ENCODE measurements around the gene CTRL. TPM values are rescaled to one million over a fixed set of nuclear protein-coding genes. Genes with fewer than 3 reads are reported as not detected.

The CTRL gene
- total RNA-seq, 2 experiments from 2014 or later: 4.0 to 5.9 TPM

GRCh38 chr16:67945392-67945933 lies 13.8 kb upstream of the CTRL start:
- no peaks in the 10 kb centered on the region for H4K20me1 ChIP-seq (ENCODE audit: insufficient read depth, low read length)
- TF ChIP-seq CTCF (conservative IDR thresholded peaks at IDR 0.05; ENCODE audit: low read length) (no peak), EZH2phosphoT487 (IDR thresholded peaks at IDR 0.05; ENCODE audit: borderline replicate concordance, low read depth, low read length) (no peak)
- no peaks in the 10 kb centered on the region for H3K79me2 ChIP-seq (ENCODE audit: insufficient read depth, low read depth, low read length)
- no peak overlapping the region for H3K4me2 ChIP-seq (ENCODE audit: low read length)
- H3K27ac ChIP-seq (ENCODE audit: low read depth, low read length, poor library complexity, severe bottlenecking): no peak overlapping the region
- peaks cover 8% of the 10 kb centered on the region for H3K4me1 ChIP-seq (ENCODE audit: insufficient read depth, low read length, poor library complexity, severe bottlenecking)
- no peaks in the 10 kb centered on the region for H3K36me3 ChIP-seq (ENCODE audit: insufficient read depth, low read length)
- H3K9me2 ChIP-seq (ENCODE audit: insufficient read depth, low read length): no peaks in the 10 kb centered on the region
- intact Hi-C loops (cut with micrococcal nuclease; ENCODE audit: unreplicated experiment): no loop called here
- ChIA-PET CTCF (ENCODE audit: unreplicated experiment) (no interaction called here), POLR2A (interaction anchor here (0.6 kb wide), 1 partner anchor 56 kb away, joined by 4 read pairs; no protein-coding TSS in a partner anchor)
- H3K4me3 ChIP-seq (ENCODE audit: low read depth, low read length, poor library complexity, severe bottlenecking): no peak overlapping the region
- no peak for DNase-seq (ENCODE audit: low spot score)
- no peaks in the 10 kb centered on the region for H3K9me3 ChIP-seq (ENCODE audit: low read length)
- no TSS peak for BruUV-seq (replicated peaks)
- no peak overlapping the region for H2AFZ ChIP-seq (ENCODE audit: low read length)

DNA sequence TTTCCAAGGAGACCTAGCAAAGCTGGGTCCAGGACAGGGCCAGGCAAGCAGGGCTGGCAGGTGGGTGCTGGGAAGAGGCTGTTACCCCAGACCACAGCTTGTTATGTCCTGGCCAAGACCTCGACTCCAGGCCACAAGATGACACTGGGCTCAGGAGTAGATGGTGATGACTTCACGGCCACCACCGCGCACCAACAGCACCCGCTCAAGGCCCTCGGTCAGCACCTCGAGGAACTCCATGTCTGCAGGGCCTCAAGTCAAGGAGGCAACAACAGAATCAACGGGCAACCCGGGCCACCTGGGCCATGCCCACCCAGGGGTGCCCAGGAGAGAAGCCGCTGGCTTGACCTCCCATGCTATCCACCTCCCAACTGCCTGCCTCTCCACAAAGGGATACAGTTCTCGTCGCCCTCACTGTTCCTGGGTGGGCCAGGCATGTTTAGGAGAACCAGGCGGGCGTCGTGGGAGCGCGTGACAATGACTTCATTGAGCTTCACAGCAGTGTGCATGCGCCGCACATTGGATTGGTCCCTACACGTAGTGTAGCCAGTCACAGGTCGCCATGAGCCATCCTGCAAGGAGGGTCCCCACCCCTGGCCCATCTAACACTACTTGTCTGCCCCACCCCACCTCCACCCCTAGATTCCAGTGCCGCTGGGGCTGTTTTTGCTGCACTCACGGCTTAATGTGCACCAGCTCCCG lies 13.2 kb upstream of the CTRL start:
- Histone ChIP-seq H3K4me1 (ENCODE audit: insufficient read depth, low read length, poor library complexity, severe bottlenecking) (peaks cover 12% of the 10 kb centered on the region), H3K9me2 (ENCODE audit: insufficient read depth, low read length) (no peaks in the 10 kb centered on the region), H4K20me1 (ENCODE audit: insufficient read depth, low read length) (no peaks in the 10 kb centered on the region), H3K36me3 (ENCODE audit: insufficient read depth, low read length) (no peaks in the 10 kb centered on the region), H3K4me2 (ENCODE audit: low read length) (no peak overlapping the region), H3K27ac (ENCODE audit: low read depth, low read length, poor library complexity, severe bottlenecking) (no peak overlapping the region), H3K9me3 (ENCODE audit: low read length) (no peaks in the 10 kb centered on the region), H2AFZ (ENCODE audit: low read length) (no peak overlapping the region), H3K4me3 (ENCODE audit: low read depth, low read length, poor library complexity, severe bottlenecking) (no peak overlapping the region), H3K79me2 (ENCODE audit: insufficient read depth, low read depth, low read length) (no peaks in the 10 kb centered on the region)
- ChIA-PET CTCF (ENCODE audit: unreplicated experiment) (no interaction called here), POLR2A (no interaction called here)
- no peak for DNase-seq (ENCODE audit: low spot score)
- intact Hi-C loops (cut with micrococcal nuclease; ENCODE audit: unreplicated experiment): no loop called here
- BruUV-seq (replicated peaks): no TSS peak
- TF ChIP-seq CTCF (conservative IDR thresholded peaks at IDR 0.05; ENCODE audit: low read length) (no peak), EZH2phosphoT487 (IDR thresholded peaks at IDR 0.05; ENCODE audit: borderline replicate concordance, low read depth, low read length) (no peak)
